LNCaP clone FGC (cell line): ENCODE measurements around the gene BMPR1A.

ENCODE experiments used
- DNase-seq: peaks from one replicate; pipeline ENCODE4 v3.0.0-alpha.2; 2011; ENCODE audit warnings: low read depth
- H3K4me3 ChIP-seq: 2 replicates; pipeline ENCODE4 v1.5.1; 2011; ENCODE audit warnings: mild to moderate bottlenecking, low read depth, low read length, control low read depth
- CTCF ChIP-seq: IDR thresholded peaks from 2 replicates; pipeline ENCODE4 v1.5.1; 2012; ENCODE audit warnings: mild to moderate bottlenecking; ENCODE audit not compliant: control insufficient read depth, insufficient read depth; ENCODE audit errors: extremely low read depth

The BMPR1A gene

GRCh38 chr10:86962136-86962980 lies 205.9 kb downstream of the BMPR1A start:
- no peak for DNase-seq
- TF ChIP-seq CTCF = no peak
- H3K4me3 ChIP-seq = no peak overlapping the region

GRCh38 chr10:86962981-86963310 lies 206.5 kb downstream of the BMPR1A start:
- DNase-seq = no peak
- H3K4me3 ChIP-seq = no peak overlapping the region
- TF ChIP-seq CTCF = no peak

- TF ChIP-seq CTCF = no peak
- H3K4me3 ChIP-seq = no peak overlapping the region
- DNase-seq = no peak
These were observed 207.0 kb downstream of the BMPR1A start for GRCh38 chr10:86963341-86963919.

GRCh38 chr10:86964061-86964846 lies 207.8 kb downstream of the BMPR1A start:
- no peak for TF ChIP-seq CTCF
- H3K4me3 ChIP-seq = no peak overlapping the region
- no peak for DNase-seq

GRCh38 chr10:86964847-86965190 lies 208.4 kb downstream of the BMPR1A start:
- no peak overlapping the region for H3K4me3 ChIP-seq
- DNase-seq = no peak
- no peak for TF ChIP-seq CTCF

GRCh38 chr10:86965986-86966654 lies 209.7 kb downstream of the BMPR1A start:
- H3K4me3 ChIP-seq = no peak overlapping the region
- no peak for DNase-seq
- no peak for TF ChIP-seq CTCF
